GM19023 (cell line): Measurements from ENCODE around the gene CUL2.
"Not testable (repeated sequence)": the region's sequence is repeated elsewhere in the genome, so short reads cannot be mapped to it uniquely, and the experiment has no call there.

Source experiments
- ATAC-seq: cut with Tn5 transposase; IDR thresholded peaks from one replicate; pipeline ENCODE4 v1.9.1; 2021; ENCODE audit warnings: mild to moderate bottlenecking, moderate library complexity; ENCODE audit not compliant: unreplicated experiment

The CUL2 gene

GRCh38 chr10:35025916-35026315 lies 64.2 kb downstream of the CUL2 start:
- no peak for ATAC-seq

- ATAC-seq: no peak
These were observed 69.7 kb downstream of the CUL2 start for GRCh38 chr10:35020481-35020880.

- no peak for ATAC-seq
These were observed 70.8 kb downstream of the CUL2 start for GRCh38 chr10:35019041-35020024.

- ATAC-seq: no peak
These were observed 72.5 kb downstream of the CUL2 start for GRCh38 chr10:35017608-35018007.

- no peak for ATAC-seq
These were observed 74.2 kb downstream of the CUL2 start for GRCh38 chr10:35015843-35016408.

- ATAC-seq: no peak
These were observed 77.4 kb downstream of the CUL2 start for GRCh38 chr10:35012781-35013180.

- no peak for ATAC-seq
These were observed 78.4 kb downstream of the CUL2 start for GRCh38 chr10:35011771-35012191.

- ATAC-seq: no peak
These were observed 82.3 kb downstream of the CUL2 start for GRCh38 chr10:35007858-35008301.

GRCh38 chr10:35006836-35007235 lies 83.3 kb downstream of the CUL2 start:
- ATAC-seq: no peak

GRCh38 chr10:35005868-35006267 lies 84.3 kb downstream of the CUL2 start:
- ATAC-seq: no peak

- no peak for ATAC-seq
These were observed 85.5 kb downstream of the CUL2 start for GRCh38 chr10:35004651-35005050.

GRCh38 chr10:35003906-35004305 lies 86.2 kb downstream of the CUL2 start:
- ATAC-seq: no peak

- ATAC-seq: no peak
These were observed 89.2 kb downstream of the CUL2 start for GRCh38 chr10:35000936-35001335.

- no peak for ATAC-seq
These were observed 90.6 kb downstream of the CUL2 start for GRCh38 chr10:34999532-34999931.

- ATAC-seq: no peak
These were observed 91.2 kb downstream of the CUL2 start for GRCh38 chr10:34998940-34999339.

- ATAC-seq: no peak
These were observed 93.3 kb downstream of the CUL2 start for GRCh38 chr10:34996843-34997242.

GRCh38 chr10:34995925-34996324 lies 94.2 kb downstream of the CUL2 start:
- ATAC-seq: no peak

GRCh38 chr10:34994565-34995142 lies 95.5 kb downstream of the CUL2 start:
- ATAC-seq: peak; percentile 78

GRCh38 chr10:34993782-34994181 lies 96.4 kb downstream of the CUL2 start:
- ATAC-seq: no peak

- not testable (repeated sequence) for ATAC-seq
These were observed 99.0 kb downstream of the CUL2 start for GRCh38 chr10:34991117-34991516.

- ATAC-seq: no peak
These were observed 101.6 kb downstream of the CUL2 start for GRCh38 chr10:34988397-34989067.
